ENCODE data around the gene LHX1. TPM values are rescaled to one million over a fixed set of nuclear protein-coding genes. Genes with fewer than 3 reads are reported as not detected.

The LHX1 gene
- total and polyA plus RNA-seq, 3 donors from 2014 or later, result 0.06 to 0.51 (median 0.39) TPM

DNA sequence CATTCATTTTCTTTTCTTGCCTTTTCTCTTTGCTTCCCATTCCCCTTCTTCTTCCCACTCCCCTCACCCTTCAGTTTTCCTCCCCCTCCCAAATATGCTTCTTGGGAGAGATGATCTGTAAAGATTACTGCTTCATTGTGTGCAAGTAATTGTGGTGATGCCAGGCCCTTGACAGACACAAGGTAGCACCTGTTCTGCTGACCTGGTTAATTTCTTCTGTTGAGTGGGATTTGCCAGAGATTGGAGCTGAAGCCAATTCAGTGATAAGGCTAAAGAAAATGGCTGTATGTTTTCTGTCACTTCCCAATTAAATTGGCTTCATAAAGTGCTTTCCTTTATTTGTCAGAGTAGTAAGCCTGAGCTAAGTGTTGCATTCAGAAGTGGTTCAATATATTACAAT, 56.0 kb downstream of the LHX1 start:
- Histone ChIP-seq H3K27ac (no peak overlapping the region), H3K36me3 (ENCODE audit: low read depth, missing control alignments) (no peaks in the 10 kb centered on the region)
- intact Hi-C loops (cut with DNase I; ENCODE audit: low total_unique reads), result no loop called here

More for the DNA sequence above, 56.0 kb downstream of the LHX1 start:
- Histone ChIP-seq H3K27me3 (no peaks in the 10 kb centered on the region), H3K9me3 (no peaks in the 10 kb centered on the region), H3K4me1 (no peaks in the 10 kb centered on the region), H3K4me3 (no peak overlapping the region)
- no peak for DNase-seq
- TF ChIP-seq, protein P1, sequence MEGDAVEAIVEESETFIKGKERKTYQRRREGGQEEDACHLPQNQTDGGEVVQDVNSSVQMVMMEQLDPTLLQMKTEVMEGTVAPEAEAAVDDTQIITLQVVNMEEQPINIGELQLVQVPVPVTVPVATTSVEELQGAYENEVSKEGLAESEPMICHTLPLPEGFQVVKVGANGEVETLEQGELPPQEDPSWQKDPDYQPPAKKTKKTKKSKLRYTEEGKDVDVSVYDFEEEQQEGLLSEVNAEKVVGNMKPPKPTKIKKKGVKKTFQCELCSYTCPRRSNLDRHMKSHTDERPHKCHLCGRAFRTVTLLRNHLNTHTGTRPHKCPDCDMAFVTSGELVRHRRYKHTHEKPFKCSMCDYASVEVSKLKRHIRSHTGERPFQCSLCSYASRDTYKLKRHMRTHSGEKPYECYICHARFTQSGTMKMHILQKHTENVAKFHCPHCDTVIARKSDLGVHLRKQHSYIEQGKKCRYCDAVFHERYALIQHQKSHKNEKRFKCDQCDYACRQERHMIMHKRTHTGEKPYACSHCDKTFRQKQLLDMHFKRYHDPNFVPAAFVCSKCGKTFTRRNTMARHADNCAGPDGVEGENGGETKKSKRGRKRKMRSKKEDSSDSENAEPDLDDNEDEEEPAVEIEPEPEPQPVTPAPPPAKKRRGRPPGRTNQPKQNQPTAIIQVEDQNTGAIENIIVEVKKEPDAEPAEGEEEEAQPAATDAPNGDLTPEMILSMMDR (IDR thresholded peaks at IDR 0.05), result no peak
- no peak for TF ChIP-seq POLR2A (IDR thresholded peaks at IDR 0.05)

Small RNA genes within 50 kb of the gene (small RNA-seq; reads per million reads assigned to genes)
- gene AC243773.2, result 0 reads per million in 2 donors

Other genes starting within 250 kb of the LHX1 start
- 10 to 100 TPM; 38.7 to 39.5 TPM for gene AATF, start 11.5 kb downstream of the LHX1 start, total RNA-seq
- gene AATF, start 11.5 kb downstream of the LHX1 start, polyA plus RNA-seq (ENCODE audit: insufficient read depth, low read depth, low replicate concordance), result 57.9 TPM